OCI-LY1 (cell line): Measurements from ENCODE around the gene GSK3B.

Experiments
- H2AFZ ChIP-seq: fragments of 200-600 bp; sonication (generic), shearing (Covaris generic); 2 replicates; pipeline ENCODE4 v1.6.0; 2014; ENCODE audit warnings: antibody characterized with exemption, mild to moderate bottlenecking, low read length
- H3F3A ChIP-seq: fragments of 200-600 bp; sonication (generic), shearing (Covaris generic); 2 replicates; pipeline ENCODE4 v1.6.0; 2014; ENCODE audit warnings: mild to moderate bottlenecking, antibody characterized with exemption, low read length, moderate library complexity; ENCODE audit not compliant: insufficient read depth
- H3K27ac ChIP-seq: fragments of 200-600 bp; sonication (generic); 2 replicates; pipeline ENCODE4 v1.5.1; 2014; ENCODE audit warnings: low read length, mixed run types, mild to moderate bottlenecking, low read depth; ENCODE audit not compliant: poor library complexity, severe bottlenecking
- H3K27me3 ChIP-seq: fragments of 200-600 bp; sonication (generic); 2 replicates; pipeline ENCODE4 v1.6.0; 2014; ENCODE audit warnings: antibody characterized with exemption, mild to moderate bottlenecking, low read length, moderate library complexity; ENCODE audit not compliant: insufficient read depth
- H3K36me3 ChIP-seq: fragments of 200-600 bp; sonication (generic); 2 replicates; pipeline ENCODE4 v1.6.1; 2014; ENCODE audit warnings: mild to moderate bottlenecking, antibody characterized with exemption, low read length, moderate library complexity, mixed read lengths; ENCODE audit not compliant: insufficient read depth
- H3K4me1 ChIP-seq: fragments of 200-600 bp; sonication (generic); 2 replicates; pipeline ENCODE4 v1.5.1; 2014; ENCODE audit warnings: mild to moderate bottlenecking, low read length, moderate library complexity; ENCODE audit not compliant: insufficient read depth, severe bottlenecking
- H3K4me2 ChIP-seq: fragments of 200-600 bp; sonication (generic), shearing (Covaris generic); 2 replicates; pipeline ENCODE4 v1.6.1; 2014; ENCODE audit warnings: low read length
- H3K4me3 ChIP-seq: fragments of 200-600 bp; sonication (generic); 2 replicates; pipeline ENCODE4 v1.5.1; 2014; ENCODE audit warnings: low read length, low read depth, mild to moderate bottlenecking, mixed read lengths; ENCODE audit not compliant: poor library complexity, severe bottlenecking
- H3K79me2 ChIP-seq: fragments of 200-600 bp; shearing (Covaris generic); 2 replicates; pipeline ENCODE4 v1.6.1; 2016; ENCODE audit warnings: mixed run types, low read length, mixed read lengths; ENCODE audit not compliant: insufficient read depth
- H3K9ac ChIP-seq: fragments of 200-600 bp; sonication (generic), shearing (Covaris generic); 2 replicates; pipeline ENCODE4 v1.6.1; 2014; ENCODE audit warnings: mild to moderate bottlenecking, low read length, mixed read lengths
- H3K9me2 ChIP-seq: fragments of 200-600 bp; sonication (generic), shearing (Covaris generic); 2 replicates; pipeline ENCODE4 v1.6.1; 2014; ENCODE audit warnings: low read depth, mild to moderate bottlenecking, low read length, mixed read lengths
- H3K9me3 ChIP-seq: fragments of 200-600 bp; shearing (Covaris generic); 2 replicates; pipeline ENCODE4 v1.6.1; 2014; ENCODE audit warnings: low read length, mixed read lengths
- H4K20me1 ChIP-seq: fragments of 200-600 bp; sonication (generic), shearing (Covaris generic); 2 replicates; pipeline ENCODE4 v1.6.0; 2016; ENCODE audit warnings: mild to moderate bottlenecking, low read length; ENCODE audit not compliant: insufficient read depth
- EZH2 ChIP-seq: fragments of 200-600 bp; sonication (generic), shearing (Covaris generic); IDR thresholded peaks from 2 replicates; pipeline ENCODE4 v1.8.0; 2017; ENCODE audit warnings: borderline replicate concordance, mixed run types, mild to moderate bottlenecking, antibody characterized with exemption, low read length, moderate library complexity, mixed read lengths
- TF ChIP-seq, protein P1 (sequence below): fragments of 200-600 bp; sonication (generic), shearing (Covaris generic); IDR thresholded peaks from 2 replicates; pipeline ENCODE4 v1.5.1; 2017; ENCODE audit warnings: mild to moderate bottlenecking, antibody characterized with exemption, low read length, moderate library complexity, mixed read lengths

The GSK3B gene

DNA sequence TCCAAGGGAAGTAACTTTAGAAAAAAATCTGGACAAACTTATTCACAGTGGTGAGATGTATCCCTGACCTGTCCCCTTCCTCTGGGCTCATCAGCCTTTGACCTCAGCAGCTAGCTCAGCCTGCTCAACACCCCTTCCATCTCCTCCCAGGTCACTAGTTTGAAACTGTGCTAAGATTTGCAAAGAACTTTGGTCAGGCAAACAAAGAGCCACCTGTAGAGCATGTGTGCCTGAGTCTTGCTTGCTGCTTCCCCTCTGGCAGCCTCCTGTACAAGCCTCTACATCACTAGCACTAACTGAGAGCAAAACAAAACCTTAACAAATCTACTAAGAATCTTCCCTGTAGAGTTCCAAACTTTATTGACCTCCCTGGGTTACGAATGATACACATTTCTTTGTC, 268.4 kb downstream of the GSK3B start:
- Histone ChIP-seq H3K4me3 (no peak overlapping the region), H3K36me3 (0 out of 2 replicates have a peak, but pooled peaks cover 2% of the 10 kb centered on the region), H3K9me3 (no peaks in the 10 kb centered on the region), H3K27ac (no peak overlapping the region), H3K27me3 (no peaks in the 10 kb centered on the region), H3K9me2 (no peaks in the 10 kb centered on the region), H3K9ac (no peak overlapping the region), H4K20me1 (no peaks in the 10 kb centered on the region), H3K79me2 (no peaks in the 10 kb centered on the region), H3K4me2 (no peak overlapping the region), H3K4me1 (no peaks in the 10 kb centered on the region), H3F3A (no peaks in the 10 kb centered on the region), H2AFZ (no peak overlapping the region)
- TF ChIP-seq, protein P1, sequence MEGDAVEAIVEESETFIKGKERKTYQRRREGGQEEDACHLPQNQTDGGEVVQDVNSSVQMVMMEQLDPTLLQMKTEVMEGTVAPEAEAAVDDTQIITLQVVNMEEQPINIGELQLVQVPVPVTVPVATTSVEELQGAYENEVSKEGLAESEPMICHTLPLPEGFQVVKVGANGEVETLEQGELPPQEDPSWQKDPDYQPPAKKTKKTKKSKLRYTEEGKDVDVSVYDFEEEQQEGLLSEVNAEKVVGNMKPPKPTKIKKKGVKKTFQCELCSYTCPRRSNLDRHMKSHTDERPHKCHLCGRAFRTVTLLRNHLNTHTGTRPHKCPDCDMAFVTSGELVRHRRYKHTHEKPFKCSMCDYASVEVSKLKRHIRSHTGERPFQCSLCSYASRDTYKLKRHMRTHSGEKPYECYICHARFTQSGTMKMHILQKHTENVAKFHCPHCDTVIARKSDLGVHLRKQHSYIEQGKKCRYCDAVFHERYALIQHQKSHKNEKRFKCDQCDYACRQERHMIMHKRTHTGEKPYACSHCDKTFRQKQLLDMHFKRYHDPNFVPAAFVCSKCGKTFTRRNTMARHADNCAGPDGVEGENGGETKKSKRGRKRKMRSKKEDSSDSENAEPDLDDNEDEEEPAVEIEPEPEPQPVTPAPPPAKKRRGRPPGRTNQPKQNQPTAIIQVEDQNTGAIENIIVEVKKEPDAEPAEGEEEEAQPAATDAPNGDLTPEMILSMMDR = no peak
- no peak for TF ChIP-seq EZH2

DNA sequence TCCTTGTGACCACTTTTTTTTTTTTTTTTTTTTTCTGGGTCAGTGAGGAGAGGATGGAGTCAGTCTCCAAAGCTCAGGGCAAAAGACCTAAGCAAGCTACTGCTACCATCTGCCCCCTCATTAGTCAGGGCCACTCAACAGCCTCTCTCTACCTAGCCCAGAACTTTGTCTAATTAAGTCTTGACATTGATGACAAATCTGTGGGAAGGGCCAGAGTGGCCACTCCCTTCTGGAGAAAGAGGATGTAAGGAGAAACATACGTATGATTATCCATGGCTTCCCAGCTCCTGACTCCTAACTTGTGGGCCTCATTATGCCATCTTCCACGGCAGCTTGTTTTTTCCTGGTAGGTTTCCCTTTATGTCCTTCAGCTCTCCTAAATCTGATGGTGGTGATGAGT, 274.4 kb downstream of the GSK3B start:
- no peaks in the 10 kb centered on the region for H3K36me3 ChIP-seq
- no peaks in the 10 kb centered on the region for H3K27me3 ChIP-seq
- H3K4me1 ChIP-seq = no peaks in the 10 kb centered on the region
- H3K4me3 ChIP-seq = no peak overlapping the region
- H3K9me2 ChIP-seq = no peaks in the 10 kb centered on the region
- H3K9me3 ChIP-seq = no peaks in the 10 kb centered on the region
- TF ChIP-seq, protein P1 = no peak
- no peak for TF ChIP-seq EZH2
- no peak overlapping the region for H3K9ac ChIP-seq
- no peak overlapping the region for H3K4me2 ChIP-seq
- H3K79me2 ChIP-seq = no peaks in the 10 kb centered on the region
- no peak overlapping the region for H3K27ac ChIP-seq
- H3F3A ChIP-seq = no peaks in the 10 kb centered on the region
- no peaks in the 10 kb centered on the region for H4K20me1 ChIP-seq
- no peak overlapping the region for H2AFZ ChIP-seq

- Histone ChIP-seq H3K36me3 (no peaks in the 10 kb centered on the region), H3K4me2 (no peak overlapping the region), H4K20me1 (no peaks in the 10 kb centered on the region), H3K9me3 (no peaks in the 10 kb centered on the region), H3K4me3 (no peak overlapping the region), H2AFZ (no peak overlapping the region), H3K27ac (no peak overlapping the region), H3K27me3 (no peaks in the 10 kb centered on the region), H3F3A (no peaks in the 10 kb centered on the region), H3K4me1 (no peaks in the 10 kb centered on the region), H3K9me2 (no peaks in the 10 kb centered on the region), H3K79me2 (no peaks in the 10 kb centered on the region), H3K9ac (no peak overlapping the region)
- TF ChIP-seq, protein P1 = no peak
- no peak for TF ChIP-seq EZH2
Measured at GRCh38 chr3:119818937-119819336, 275.3 kb downstream of the GSK3B start.
